Adrenal gland (tissue), 5 donors: ENCODE data around the gene SNED1.

Source experiments
- CTCF ChIP-seq, 6 experiments: fragments of 450-650 bp in 4 of 6; fragments of 200-600 bp in 2 of 6; sonication (generic) in 1 of 6; IDR thresholded peaks; 1 replicate in 5 of 6; 2 replicates in 1 of 6; pipeline versions ENCODE4 v1.5.1 to v1.8.0; 2016 to 2021; ENCODE audit warnings: antibody characterized with exemption in 6 of 6, mild to moderate bottlenecking in 2 of 6, moderate library complexity in 1 of 6
- POLR2A ChIP-seq, 2 donors: fragments of 450-650 bp; IDR thresholded peaks; one replicate each; pipeline ENCODE4 v1.6.1; 2017; ENCODE audit warnings: antibody characterized with exemption in 2 of 2, mild to moderate bottlenecking in 2 of 2, moderate library complexity in 1 of 2
- donor health status: DM: no; HTN: no; CAD: no.

GRCh38 chr2:240954436-240955305 is 43.7 kb upstream of the SNED1 start:
- TF ChIP-seq POLR2A (IDR thresholded peaks at IDR 0.05) = no peak
- no peak for TF ChIP-seq CTCF (IDR thresholded peaks at IDR 0.05)
